IMR-90 (cell line): Measurements from ENCODE around the gene OLFML3. TPM values are rescaled to one million over a fixed set of nuclear protein-coding genes. Genes with fewer than 3 reads are reported as not detected.

Experiments used
- ATAC-seq: fragments of 200-7000 bp; cut with Tn5 transposase; 2 replicates; pipeline ENCODE4 v1.9.1; 2020; ENCODE audit warnings: low read depth, mild to moderate bottlenecking, moderate library complexity
- BruUV-seq: library from RNA; stranded (reverse); fragments of 400-500 nt; replicated peaks from 2 replicates; lab custom pipeline; 2021; lab: Mats Ljungman, UMichigan
- CTCF ChIA-PET: fragments of 300-600 bp; formaldehyde crosslinking; extraction: SDS; loops from one replicate; lab custom pipeline; 2021; ENCODE audit warnings: antibody characterized with exemption; lab: Yijun Ruan, JAX
- POLR2A ChIA-PET: fragments of 300-600 bp; sonication (Branson Sonifier 250); formaldehyde crosslinking; loops from one replicate; lab custom pipeline; 2022; ENCODE audit warnings: antibody characterized with exemption; ENCODE audit not compliant: unreplicated experiment; lab: Charles Lee
- DNase-seq: peaks from one replicate; pipeline ENCODE4 v3.0.0; 2013
- H2AFZ ChIP-seq: replicated peaks from 2 replicates; pipeline ENCODE3; 2013; ENCODE audit warnings: low read length, mild to moderate bottlenecking; ENCODE audit not compliant: poor library complexity
- H2AK5ac ChIP-seq: 2 replicates; pipeline ENCODE4 v1.6.1; 2013; ENCODE audit warnings: low read depth, low read length, inconsistent platforms
- H2AK9ac ChIP-seq: replicated peaks from 2 replicates; pipeline ENCODE3; 2013; ENCODE audit warnings: mild to moderate bottlenecking, low read depth, low read length, moderate library complexity; ENCODE audit not compliant: poor library complexity
- H2BK120ac ChIP-seq: 2 replicates; pipeline ENCODE4 v1.6.1; 2013; ENCODE audit warnings: low read depth, low read length, inconsistent platforms
- H2BK15ac ChIP-seq: 3 replicates; pipeline ENCODE4 v1.6.1; 2013; ENCODE audit warnings: low read depth, low read length, inconsistent platforms
- H2BK20ac ChIP-seq: 2 replicates; pipeline ENCODE4 v1.6.1; 2013; ENCODE audit warnings: low read depth, mild to moderate bottlenecking, inconsistent platforms, low read length, moderate library complexity
- H2BK5ac ChIP-seq: 2 replicates; pipeline ENCODE4 v1.6.1; 2013; ENCODE audit warnings: mild to moderate bottlenecking, low read depth, low read length, inconsistent platforms; ENCODE audit not compliant: poor library complexity, severe bottlenecking
- H3K14ac ChIP-seq: replicated peaks from 2 replicates; pipeline ENCODE4 v1.6.1; 2013; ENCODE audit warnings: low read depth, low read length, inconsistent platforms
- H3K18ac ChIP-seq: 2 replicates; pipeline ENCODE4 v1.6.1; 2013; ENCODE audit warnings: low read depth, low read length, control low read depth
- H3K23ac ChIP-seq: 2 replicates; pipeline ENCODE4 v1.6.1; 2013; ENCODE audit warnings: low read depth, low read length, inconsistent platforms
- H3K27ac ChIP-seq: 2 replicates; pipeline ENCODE4 v1.5.1; 2013; ENCODE audit warnings: mild to moderate bottlenecking, control low read depth, low read length; ENCODE audit not compliant: insufficient read depth
- H3K27me3 ChIP-seq: 2 replicates; pipeline ENCODE4 v1.6.1; 2013; ENCODE audit warnings: low read length; ENCODE audit not compliant: control insufficient read depth, insufficient read depth
- H3K36me3 ChIP-seq: 2 replicates; pipeline ENCODE4 v1.6.1; 2013; ENCODE audit warnings: low read length, mixed read lengths; ENCODE audit not compliant: control insufficient read depth, insufficient read depth
- H3K4ac ChIP-seq: 2 replicates; pipeline ENCODE4 v1.6.1; 2013; ENCODE audit warnings: low read depth, low read length, inconsistent platforms
- H3K4me1 ChIP-seq: 2 replicates; pipeline ENCODE4 v1.6.1; 2013; ENCODE audit warnings: low read length, mixed read lengths; ENCODE audit not compliant: control insufficient read depth, insufficient read depth
- H3K4me2 ChIP-seq: 2 replicates; pipeline ENCODE4 v1.6.1; 2013; ENCODE audit warnings: low read depth, mild to moderate bottlenecking, control low read depth, low read length, moderate library complexity
- H3K4me3 ChIP-seq: 2 replicates; pipeline ENCODE4 v1.5.1; 2013; ENCODE audit warnings: low read depth, mild to moderate bottlenecking, control low read depth, low read length, moderate library complexity; ENCODE audit not compliant: insufficient read depth
- H3K56ac ChIP-seq: 2 replicates; pipeline ENCODE4 v1.6.1; 2013; ENCODE audit warnings: low read length, inconsistent platforms; ENCODE audit not compliant: insufficient read depth; ENCODE audit errors: extremely low read depth
- H3K79me1 ChIP-seq, 2 experiments: 2 replicates each; pipeline ENCODE4 v1.6.1; 2013; ENCODE audit warnings: low read length in 2 of 2, inconsistent platforms in 1 of 2, low read depth in 1 of 2
- H3K9ac ChIP-seq: 2 replicates; pipeline ENCODE4 v1.6.1; 2013; ENCODE audit warnings: low read depth, low read length, control low read depth
- H3K9me1 ChIP-seq: 2 replicates; pipeline ENCODE4 v1.6.1; 2013; ENCODE audit warnings: low read length, inconsistent platforms; ENCODE audit not compliant: insufficient read depth
- H3K9me3 ChIP-seq: 2 replicates; pipeline ENCODE4 v1.6.1; 2013; ENCODE audit warnings: low read length; ENCODE audit not compliant: control insufficient read depth, insufficient read depth
- H4K20me1 ChIP-seq: 2 replicates; pipeline ENCODE4 v1.6.1; 2013; ENCODE audit warnings: low read length, inconsistent platforms; ENCODE audit not compliant: insufficient read depth
- H4K5ac ChIP-seq: 2 replicates; pipeline ENCODE4 v1.6.1; 2013; ENCODE audit warnings: mild to moderate bottlenecking, low read depth, low read length, control low read depth
- H4K8ac ChIP-seq, 2 experiments: 2 replicates each; pipeline ENCODE4 v1.6.1; 2013; ENCODE audit warnings: low read depth in 2 of 2, low read length in 2 of 2, control low read depth in 1 of 2, inconsistent platforms in 1 of 2
- H4K91ac ChIP-seq: 2 replicates; pipeline ENCODE4 v1.6.1; 2013; ENCODE audit warnings: low read depth, low read length, inconsistent platforms; ENCODE audit not compliant: insufficient read depth
- CEBPB ChIP-seq: IDR thresholded peaks from 2 replicates; pipeline ENCODE4 v1.6.1; 2012; ENCODE audit warnings: low read depth, low read length, improper control_type of control experiment
- RAD21 ChIP-seq: IDR thresholded peaks from 2 replicates; pipeline ENCODE4 v1.6.1; 2012; ENCODE audit warnings: low read length, improper control_type of control experiment
- WGBS, 2 experiments: methylation state at CpG; one replicate each; pipeline versions ENCODE4 v1.1.5 to v1.1.7; 2013; ENCODE audit warnings: missing lambda C conversion rate in 2 of 2; ENCODE audit not compliant: insufficient read length in 1 of 2; ENCODE audit errors: extremely low coverage in 2 of 2; 5-methylcytosine and 5-hydroxymethylcytosine counted together
- dilution Hi-C: fragments of 300-500 bp; cut with HindIII; formaldehyde crosslinking; loops from one replicate; pipeline ENCODE4 v1.14.3; 2018; ENCODE audit warnings: low sequenced_read_pairs; ENCODE audit not compliant: unreplicated experiment
- in situ Hi-C: fragments of 300-500 bp; cut with MboI; formaldehyde crosslinking; loops from 3 replicates; pipeline ENCODE4 v1.14.3; 2019; ENCODE audit warnings: low sequenced_read_pairs, inconsistent platforms, mixed read lengths
- intact Hi-C: fragments of 100-400 bp; cut with micrococcal nuclease; formaldehyde crosslinking; loops from 2 replicates; pipeline ENCODE4 v1.10.0; 2022
- polyA plus RNA-seq, 3 experiments: library from polyadenylated mRNA; depleted of rRNA; stranded (reverse); fragments of >200 nt; gene quantifications; 2 replicates each; pipeline ENCODE4 v1.2.3, GENCODE V29; 2012; ENCODE audit warnings: low replicate concordance in 1 of 3
- total RNA-seq: library from RNA; depleted of rRNA; stranded (reverse); fragments of >200 nt; gene quantifications from 2 replicates; pipeline ENCODE4 v1.2.3, GENCODE V29; 2012

OLFML3 gene
- total and polyA plus RNA-seq, 2 of the 4 experiments (the other 2 are of a cell fraction), result 40.9 to 71.3 TPM

DNA sequence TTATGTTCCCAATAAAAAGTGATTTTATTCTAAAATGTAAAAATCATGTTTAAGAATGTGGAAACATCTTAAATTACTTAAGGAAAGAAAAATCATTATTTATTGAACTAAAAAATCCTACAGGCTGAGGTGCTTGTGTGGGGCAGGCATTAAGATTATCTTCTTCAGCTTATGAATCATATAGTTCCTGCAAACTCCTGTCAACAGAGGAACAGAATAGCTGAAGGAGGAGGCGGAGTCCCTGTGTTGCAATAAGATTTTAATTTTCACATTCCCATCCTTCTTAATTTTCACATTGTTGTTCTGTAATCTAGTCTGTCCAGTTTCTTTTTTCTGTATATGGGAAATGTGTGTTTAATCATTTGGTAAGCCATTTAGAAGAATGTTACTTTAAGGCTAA lies 20.6 kb upstream of the OLFML3 start:
- peak; percentile 47 for TF ChIP-seq CEBPB
- no peak for TF ChIP-seq RAD21
- in situ Hi-C loops (loop anchor here (25.0 kb wide), 1 partner anchor 754 kb away; the partner anchor contains the start of gene NRAS), intact Hi-C loops (no loop called here), dilution Hi-C loops (no loop called here)
- Histone ChIP-seq H3K9me3 (no peaks in the 10 kb centered on the region), H2AK5ac (no peak overlapping the region), H2BK15ac (no peak overlapping the region), H3K4me3 (no peak overlapping the region), H2AFZ (no peak overlapping the region), H4K8ac (no peak overlapping the region), H2BK5ac (no peak overlapping the region), H2BK120ac (no peak overlapping the region), H4K5ac (no peak overlapping the region), H3K4ac (no peak overlapping the region), H4K20me1 (no peaks in the 10 kb centered on the region), H2AK9ac (no peak overlapping the region), H3K27me3 (no peaks in the 10 kb centered on the region), H3K56ac (no peak overlapping the region), H3K23ac (no peak overlapping the region), H3K27ac (no peak overlapping the region), H4K91ac (no peak overlapping the region), H3K14ac (no peak overlapping the region), H3K4me2 (no peak overlapping the region), H3K9ac (no peak overlapping the region), H2BK20ac (no peak overlapping the region), H3K18ac (no peak overlapping the region), H3K36me3 (peaks cover 18% of the 10 kb centered on the region), H3K9me1 (no peaks in the 10 kb centered on the region), H3K79me1 (peaks cover 4 to 5% of the 10 kb centered on the region in 2 experiments; a peak in 2 of 4 replicates), H3K4me1 (no peaks in the 10 kb centered on the region)
- ATAC-seq (peak; percentile 48; the same call in 1 of the 2 replicates), DNase-seq (peak; percentile 20)
- ChIA-PET POLR2A (no interaction called here), CTCF (interaction anchor here (1.4 kb wide), 1 partner anchor 10 kb away, joined by 5 read pairs; no protein-coding TSS in a partner anchor)
- WGBS, 2 experiments, result no CpG with 5 or more reads among the region's 1 CpG
- BruUV-seq, result no TSS peak
